PC-9 (cell line): ENCODE results near the gene SH3PXD2B. TPM values are rescaled to one million over a fixed set of nuclear protein-coding genes. Genes with fewer than 3 reads are reported as not detected.

Source experiments
- BruUV-seq: library from RNA; stranded (reverse); fragments of 400-500 nt; replicated peaks from 2 replicates; lab custom pipeline; 2021; lab: Mats Ljungman, UMichigan
- CTCF ChIA-PET: fragments of 300-600 bp; sonication (Branson Sonifier 250); formaldehyde crosslinking; loops from one replicate; lab custom pipeline; 2022; ENCODE audit warnings: antibody characterized with exemption; lab: Charles Lee
- POLR2A ChIA-PET: fragments of 300-600 bp; sonication (Branson Sonifier 250); formaldehyde crosslinking; loops from one replicate; lab custom pipeline; 2022; ENCODE audit warnings: antibody characterized with exemption; ENCODE audit not compliant: unreplicated experiment; lab: Charles Lee
- DNase-seq, 2 experiments: peaks; one replicate each; pipeline versions ENCODE4 v3.0.0 to v3.0.0-alpha.2; 2015 to 2022; ENCODE audit warnings: mixed read lengths in 1 of 2
- H2AFZ ChIP-seq: fragments of 200-600 bp; sonication (generic); 2 replicates; pipeline ENCODE4 v1.8.1; 2017; ENCODE audit warnings: antibody characterized with exemption
- H3F3A ChIP-seq: fragments of 200-600 bp; sonication (generic); 2 replicates; pipeline ENCODE4 v1.8.1; 2017; ENCODE audit warnings: antibody characterized with exemption, mild to moderate bottlenecking, low read depth; ENCODE audit not compliant: insufficient read depth
- H3K27ac ChIP-seq: fragments of 200-600 bp; sonication (generic); 2 replicates; pipeline ENCODE4 v1.6.1; 2016; ENCODE audit warnings: mixed run types
- H3K27me3 ChIP-seq: fragments of 200-600 bp; sonication (generic); 2 replicates; pipeline ENCODE4 v1.6.1; 2016; ENCODE audit warnings: low read depth, mixed run types; ENCODE audit not compliant: insufficient read depth
- H3K36me3 ChIP-seq: fragments of 200-600 bp; sonication (generic); 2 replicates; pipeline ENCODE4 v1.6.1; 2016; ENCODE audit warnings: low read depth, mixed run types
- H3K4me1 ChIP-seq: fragments of 200-600 bp; sonication (generic); replicated peaks from 2 replicates; pipeline ENCODE4 v1.6.1; 2016; ENCODE audit warnings: mixed run types; ENCODE audit not compliant: insufficient read depth
- H3K4me2 ChIP-seq: fragments of 200-600 bp; sonication (generic); 2 replicates; pipeline ENCODE4 v1.6.1; 2017; ENCODE audit warnings: mixed run types
- H3K4me3 ChIP-seq: fragments of 200-600 bp; sonication (generic); 2 replicates; pipeline ENCODE4 v1.6.1; 2016; ENCODE audit warnings: mixed run types
- H3K79me2 ChIP-seq: fragments of 200-600 bp; sonication (generic); 2 replicates; pipeline ENCODE4 v1.6.1; 2017; ENCODE audit warnings: low read depth, mixed run types
- H3K9me2 ChIP-seq: fragments of 200-600 bp; sonication (generic); 2 replicates; pipeline ENCODE4 v1.8.1; 2017; ENCODE audit warnings: mild to moderate bottlenecking; ENCODE audit not compliant: insufficient read depth
- H3K9me3 ChIP-seq: fragments of 200-600 bp; sonication (generic); 2 replicates; pipeline ENCODE4 v1.8.1; 2016; ENCODE audit warnings: low read depth; ENCODE audit not compliant: insufficient read depth
- H4K20me1 ChIP-seq: fragments of 200-600 bp; sonication (generic); 2 replicates; pipeline ENCODE4 v1.8.1; 2017; ENCODE audit not compliant: insufficient read depth
- CTCF ChIP-seq: fragments of 200-600 bp; sonication (generic); conservative IDR thresholded peaks from 2 replicates; pipeline ENCODE4 v1.6.1; 2017; ENCODE audit warnings: mixed run types, antibody characterized with exemption, mild to moderate bottlenecking, moderate library complexity
- EZH2 ChIP-seq: fragments of 200-600 bp; sonication (generic); IDR thresholded peaks from 2 replicates; pipeline ENCODE4 v1.8.0; 2017; ENCODE audit warnings: antibody characterized with exemption, low read depth
- intact Hi-C: fragments of 100-400 bp; cut with micrococcal nuclease; formaldehyde crosslinking; loops from one replicate; pipeline ENCODE4 v1.10.0; 2022; ENCODE audit not compliant: unreplicated experiment
- total RNA-seq: library from RNA; stranded (reverse); gene quantifications from 2 replicates; pipeline ENCODE4 v1.2.3, GENCODE V29; 2021

Gene SH3PXD2B
- total RNA-seq, 1 experiment from 2014 or later, result 29.3 TPM

- ChIA-PET POLR2A (no interaction called here), CTCF (no interaction called here)
- H4K20me1 ChIP-seq, result no peaks in the 10 kb centered on the region
- no peak for TF ChIP-seq CTCF
- TF ChIP-seq EZH2, result no peak
- no peak for DNase-seq
- H3K27ac ChIP-seq, result no peak overlapping the region
- BruUV-seq, result no TSS peak
- no peak overlapping the region for H3K4me3 ChIP-seq
- 0 out of 2 replicates have a peak, but pooled peaks cover 5% of the 10 kb centered on the region for H3K36me3 ChIP-seq
- peaks cover 27% of the 10 kb centered on the region for H3F3A ChIP-seq
- no peaks in the 10 kb centered on the region for H3K27me3 ChIP-seq
- H3K4me2 ChIP-seq, result no peak overlapping the region
- H3K4me1 ChIP-seq, result peaks cover 37% of the 10 kb centered on the region
- intact Hi-C loops, result no loop called here
- no peak overlapping the region for H2AFZ ChIP-seq
- H3K79me2 ChIP-seq, result no peaks in the 10 kb centered on the region
- H3K9me3 ChIP-seq, result no peaks in the 10 kb centered on the region
- H3K9me2 ChIP-seq, result no peaks in the 10 kb centered on the region
These were observed 49.6 kb downstream of the SH3PXD2B start for GRCh38 chr5:172404746-172405145.

GRCh38 chr5:172403817-172404216, 50.5 kb downstream of the SH3PXD2B start:
- H3F3A ChIP-seq, result peaks cover 20% of the 10 kb centered on the region
- H4K20me1 ChIP-seq, result no peaks in the 10 kb centered on the region
- intact Hi-C loops, result no loop called here
- H3K27me3 ChIP-seq, result no peaks in the 10 kb centered on the region
- no peak overlapping the region for H3K4me3 ChIP-seq
- ChIA-PET POLR2A (no interaction called here), CTCF (interaction anchor here (0.5 kb wide), 1 partner anchor 294 kb away, joined by 4 read pairs; no protein-coding TSS in a partner anchor)
- H2AFZ ChIP-seq, result no peak overlapping the region
- 0 out of 2 replicates have a peak, but pooled peaks cover 5% of the 10 kb centered on the region for H3K36me3 ChIP-seq
- TF ChIP-seq CTCF, result no peak
- TF ChIP-seq EZH2, result no peak
- H3K4me2 ChIP-seq, result no peak overlapping the region
- H3K79me2 ChIP-seq, result no peaks in the 10 kb centered on the region
- DNase-seq, result no peak
- no peaks in the 10 kb centered on the region for H3K9me3 ChIP-seq
- peaks cover 40% of the 10 kb centered on the region for H3K4me1 ChIP-seq
- no peaks in the 10 kb centered on the region for H3K9me2 ChIP-seq
- no TSS peak for BruUV-seq
- H3K27ac ChIP-seq, result no peak overlapping the region

- Histone ChIP-seq H2AFZ (no peak overlapping the region), H4K20me1 (no peaks in the 10 kb centered on the region), H3K9me2 (no peaks in the 10 kb centered on the region), H3K36me3 (0 out of 2 replicates have a peak, but pooled peaks cover 5% of the 10 kb centered on the region), H3F3A (peaks cover 25% of the 10 kb centered on the region), H3K27ac (no peak overlapping the region), H3K4me1 (peaks cover 40% of the 10 kb centered on the region), H3K4me2 (no peak overlapping the region), H3K79me2 (no peaks in the 10 kb centered on the region), H3K4me3 (no peak overlapping the region), H3K9me3 (no peaks in the 10 kb centered on the region), H3K27me3 (no peaks in the 10 kb centered on the region)
- TF ChIP-seq EZH2 (no peak), CTCF (no peak)
- CTCF ChIA-PET, result interaction anchor here (0.5 kb wide), 1 partner anchor 294 kb away, joined by 4 read pairs; no protein-coding TSS in a partner anchor
- POLR2A ChIA-PET, result no interaction called here
- BruUV-seq, result no TSS peak
- intact Hi-C loops, result no loop called here
- DNase-seq, result no peak
These were observed 51.0 kb downstream of the SH3PXD2B start for GRCh38 chr5:172403189-172403796.
